Spleen (tissue), 11 donors: ENCODE measurements around the gene MKX. TPM values are rescaled to one million over a fixed set of nuclear protein-coding genes. Genes with fewer than 3 reads are reported as not detected.

ENCODE experiments used
- DNase-seq: peaks from one replicate; pipeline ENCODE4 v3.0.0-alpha.2; 2020
- H3K27ac ChIP-seq, 8 donors: fragments of 200-600 bp; sonication (generic) in 7 of 8; 1 replicate in 4 of 8; 2 replicates in 4 of 8; pipeline versions ENCODE4 v1.5.0 to v1.8.0; 2016 to 2021; ENCODE audit warnings: inconsistent platforms in 4 of 8, mild to moderate bottlenecking in 4 of 8, moderate library complexity in 1 of 8
- H3K27me3 ChIP-seq, 7 donors: fragments of 200-600 bp; sonication (generic) in 6 of 7; replicated peaks in 1 of 7; 1 replicate in 4 of 7; 2 replicates in 3 of 7; pipeline versions ENCODE4 v1.5.0 to v1.8.0; 2016 to 2021; ENCODE audit warnings: inconsistent platforms in 3 of 7, mild to moderate bottlenecking in 1 of 7
- H3K36me3 ChIP-seq, 6 donors: fragments of 200-600 bp; sonication (generic) in 5 of 6; 1 replicate in 4 of 6; 2 replicates in 2 of 6; pipeline versions ENCODE4 v1.5.0 to v1.8.0; 2016 to 2021; ENCODE audit warnings: inconsistent platforms in 2 of 6
- H3K4me1 ChIP-seq, 6 donors: fragments of 200-600 bp; sonication (generic) in 5 of 6; 1 replicate in 3 of 6; 2 replicates in 3 of 6; pipeline versions ENCODE4 v1.5.0 to v1.8.0; 2016 to 2021; ENCODE audit warnings: inconsistent platforms in 3 of 6
- H3K4me3 ChIP-seq, 8 donors: fragments of 200-600 bp; sonication (generic) in 7 of 8; 1 replicate in 4 of 8; 2 replicates in 4 of 8; pipeline versions ENCODE4 v1.5.0 to v1.8.0; 2016 to 2021; ENCODE audit warnings: inconsistent platforms in 4 of 8, mild to moderate bottlenecking in 4 of 8, moderate library complexity in 2 of 8
- H3K9me3 ChIP-seq, 8 donors: fragments of 200-600 bp; sonication (generic) in 7 of 8; 1 replicate in 4 of 8; 2 replicates in 4 of 8; pipeline versions ENCODE4 v1.5.0 to v1.8.0; 2016 to 2021; ENCODE audit warnings: inconsistent platforms in 4 of 8
- POLR2A ChIP-seq, 3 donors: fragments of 450-650 bp; IDR thresholded peaks; one replicate each; pipeline ENCODE4 v1.5.1; 2017; ENCODE audit warnings: antibody characterized with exemption in 3 of 3, mild to moderate bottlenecking in 1 of 3
- POLR2AphosphoS5 ChIP-seq, 3 donors: sonication (generic); formaldehyde crosslinking; IDR thresholded peaks; one replicate each; pipeline ENCODE4 v1.5.1; 2017; ENCODE audit warnings: antibody characterized with exemption in 3 of 3
- WGBS, 5 donors: extraction: QIAGEN DNeasy Blood & Tissue Kit in 3 of 5; methylation state at CpG; one replicate each; pipeline versions ENCODE4 v1.1.5 to v1.1.7; 2013 to 2018; 5-methylcytosine and 5-hydroxymethylcytosine counted together
- intact Hi-C: fragments of 100-400 bp; cut with DNase I; formaldehyde crosslinking; loops from one replicate; pipeline ENCODE4 v1.15.0; 2023; ENCODE audit warnings: low total_unique reads
- polyA plus RNA-seq, 3 donors: library from polyadenylated mRNA; stranded (reverse); fragments of 200-250 nt; gene quantifications; one replicate each; pipeline ENCODE4 v1.2.1, GENCODE V29; 2013
- total RNA-seq, 7 donors: library from RNA; depleted of rRNA in 3 of 7; stranded (reverse); fragments of >200 nt in 3 of 7; fragmentation: NEBNext Ultra II Directional in 4 of 7; extraction: Animal tissue kit (Norgen Biotek cat#: 25700) in 4 of 7; gene quantifications; one replicate each; pipeline versions ENCODE4 v1.1.0 to v1.2.1, GENCODE V29; 2016 to 2021
- TF ChIP-seq, protein P1 (sequence below), 11 experiments: fragments of 200-600 bp in 7 of 11; fragments of 450-650 bp in 4 of 11; sonication (generic) in 4 of 11; IDR thresholded peaks in 8 of 11; conservative IDR thresholded peaks in 3 of 11; 1 replicate in 7 of 11; 2 replicates in 4 of 11; pipeline versions ENCODE4 v1.4.0 to v1.8.0; 2016 to 2021; ENCODE audit warnings: antibody characterized with exemption in 11 of 11, inconsistent platforms in 4 of 11, mild to moderate bottlenecking in 1 of 11
- donor health status: healthy with polysubstance abuse.
- donor health status: DM: no; HTN: no; CAD: no; lungs with moderate emphysema.
- donor health status: DM: no; HTN: no; CAD: no.
- donor health status: Bipolar disorder and iron deficiency.
- donor health status: healthy.
- donor health status: DM: no; HTN: no; CAD: no.
- donor health status: DM: yes; HTN: yes; CAD: no.

MKX gene
- total and polyA plus RNA-seq, 10 donors: 0.07 to 0.34 (median 0.16) TPM; not detected in 3

DNA sequence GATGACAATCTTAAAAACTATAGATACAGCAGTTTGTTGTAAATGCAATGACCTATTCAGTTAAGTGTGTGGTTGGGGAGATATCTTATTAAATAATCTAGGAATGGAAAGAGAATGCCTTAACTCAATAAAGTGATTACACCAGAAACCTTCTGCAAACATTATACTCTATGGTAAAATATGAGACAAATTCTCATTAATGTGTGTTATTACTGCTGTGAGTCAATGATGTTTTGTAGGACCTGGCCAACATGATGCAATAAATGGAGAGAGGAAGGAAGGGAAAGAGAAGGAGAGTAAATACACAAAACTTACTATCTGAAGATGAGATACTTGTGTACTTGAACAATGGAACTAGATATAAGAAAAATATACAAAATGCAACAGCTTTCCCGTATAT, 25.1 kb downstream of the MKX start:
- intact Hi-C loops: no loop called here
- DNase-seq: no peak

DNA sequence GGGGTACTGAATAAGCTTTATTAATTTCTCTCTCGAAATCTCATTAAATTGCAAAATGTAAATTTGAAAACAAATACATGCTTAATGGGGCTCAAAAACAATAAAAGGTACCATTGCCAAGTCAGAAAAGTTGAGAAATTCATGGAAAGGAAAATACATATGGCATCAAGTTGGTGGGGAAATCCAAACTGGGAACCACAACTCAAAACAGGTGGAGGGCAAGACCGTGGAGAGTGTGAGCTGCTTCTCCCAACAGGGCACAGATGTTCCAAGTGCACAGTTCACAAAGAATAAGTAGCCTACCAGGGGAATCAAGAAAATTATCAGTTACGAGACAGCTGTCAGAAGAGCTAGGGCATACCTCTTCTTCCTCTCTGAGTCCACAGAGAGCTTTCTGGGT, 26.6 kb downstream of the MKX start:
- peaks cover 0 to 22% (median 0%) of the 10 kb centered on the region in 7 donors for H3K27me3 ChIP-seq
- 74 to 81% (median 76%) methylated on average over 3 of the region's 3 CpGs for WGBS, 5 donors
- H3K9me3 ChIP-seq: no peaks in the 10 kb centered on the region
- no peak overlapping the region for H3K27ac ChIP-seq
- TF ChIP-seq POLR2A (IDR thresholded peaks at IDR 0.05): no peak
- no peak for TF ChIP-seq POLR2AphosphoS5 (IDR thresholded peaks at IDR 0.05)
- TF ChIP-seq, protein P1, sequence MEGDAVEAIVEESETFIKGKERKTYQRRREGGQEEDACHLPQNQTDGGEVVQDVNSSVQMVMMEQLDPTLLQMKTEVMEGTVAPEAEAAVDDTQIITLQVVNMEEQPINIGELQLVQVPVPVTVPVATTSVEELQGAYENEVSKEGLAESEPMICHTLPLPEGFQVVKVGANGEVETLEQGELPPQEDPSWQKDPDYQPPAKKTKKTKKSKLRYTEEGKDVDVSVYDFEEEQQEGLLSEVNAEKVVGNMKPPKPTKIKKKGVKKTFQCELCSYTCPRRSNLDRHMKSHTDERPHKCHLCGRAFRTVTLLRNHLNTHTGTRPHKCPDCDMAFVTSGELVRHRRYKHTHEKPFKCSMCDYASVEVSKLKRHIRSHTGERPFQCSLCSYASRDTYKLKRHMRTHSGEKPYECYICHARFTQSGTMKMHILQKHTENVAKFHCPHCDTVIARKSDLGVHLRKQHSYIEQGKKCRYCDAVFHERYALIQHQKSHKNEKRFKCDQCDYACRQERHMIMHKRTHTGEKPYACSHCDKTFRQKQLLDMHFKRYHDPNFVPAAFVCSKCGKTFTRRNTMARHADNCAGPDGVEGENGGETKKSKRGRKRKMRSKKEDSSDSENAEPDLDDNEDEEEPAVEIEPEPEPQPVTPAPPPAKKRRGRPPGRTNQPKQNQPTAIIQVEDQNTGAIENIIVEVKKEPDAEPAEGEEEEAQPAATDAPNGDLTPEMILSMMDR (IDR thresholded peaks at IDR 0.05 in 8 of 11, conservative IDR thresholded peaks at IDR 0.05 in 3 of 11): no peak
- no peak for DNase-seq
- no peak overlapping the region for H3K4me3 ChIP-seq
- intact Hi-C loops: no loop called here
- H3K4me1 ChIP-seq: no peaks in the 10 kb centered on the region
- no peaks in the 10 kb centered on the region for H3K36me3 ChIP-seq

More for the DNA sequence above, 25.1 kb downstream of the MKX start:
- H3K36me3 ChIP-seq: no peaks in the 10 kb centered on the region
- peaks cover 0 to 15% (median 0%) of the 10 kb centered on the region in 7 donors for H3K27me3 ChIP-seq
- H3K9me3 ChIP-seq: no peaks in the 10 kb centered on the region
- H3K27ac ChIP-seq: no peak overlapping the region
- H3K4me1 ChIP-seq: no peaks in the 10 kb centered on the region
- 92 to 100% (median 95%) methylated on average over 1 of the region's 1 CpG for WGBS, 5 donors
- TF ChIP-seq, protein P1 (IDR thresholded peaks at IDR 0.05 in 8 of 11, conservative IDR thresholded peaks at IDR 0.05 in 3 of 11): no peak
- TF ChIP-seq POLR2AphosphoS5 (IDR thresholded peaks at IDR 0.05) (no peak), POLR2A (IDR thresholded peaks at IDR 0.05) (no peak)
- H3K4me3 ChIP-seq: no peak overlapping the region

DNA sequence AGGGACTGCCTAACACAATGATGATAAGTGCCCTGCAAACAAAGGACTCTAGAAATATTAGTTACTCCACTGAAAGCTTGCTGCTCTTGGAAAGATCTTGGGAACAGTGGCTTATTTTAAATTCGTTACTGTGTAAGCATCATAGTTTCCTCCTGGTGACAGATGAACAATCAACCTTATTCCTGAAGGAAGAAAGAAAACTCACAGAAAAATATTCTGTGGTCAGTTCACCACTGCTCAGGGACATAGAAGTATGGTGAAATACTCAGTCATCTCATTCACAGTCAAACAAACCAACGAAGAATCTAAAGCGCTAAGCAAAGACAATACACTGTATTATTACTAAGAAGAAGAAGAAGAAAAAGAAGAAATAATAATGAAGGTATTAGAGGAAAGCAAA, 27.8 kb downstream of the MKX start:
- Histone ChIP-seq H3K9me3 (no peaks in the 10 kb centered on the region), H3K4me3 (no peak overlapping the region), H3K27me3 (peaks cover 0 to 22% (median 0%) of the 10 kb centered on the region in 7 donors), H3K4me1 (no peaks in the 10 kb centered on the region), H3K27ac (no peak overlapping the region), H3K36me3 (no peaks in the 10 kb centered on the region)
- no peak for DNase-seq
- intact Hi-C loops: no loop called here
- whole genome bisulfite sequencing, 5 donors: 57 to 87% (median 78%) methylated on average over 3 of the region's 3 CpGs
- TF ChIP-seq, protein P1 (IDR thresholded peaks at IDR 0.05 in 8 of 11, conservative IDR thresholded peaks at IDR 0.05 in 3 of 11): no peak
- TF ChIP-seq POLR2A (IDR thresholded peaks at IDR 0.05) (no peak), POLR2AphosphoS5 (IDR thresholded peaks at IDR 0.05) (no peak)

DNA sequence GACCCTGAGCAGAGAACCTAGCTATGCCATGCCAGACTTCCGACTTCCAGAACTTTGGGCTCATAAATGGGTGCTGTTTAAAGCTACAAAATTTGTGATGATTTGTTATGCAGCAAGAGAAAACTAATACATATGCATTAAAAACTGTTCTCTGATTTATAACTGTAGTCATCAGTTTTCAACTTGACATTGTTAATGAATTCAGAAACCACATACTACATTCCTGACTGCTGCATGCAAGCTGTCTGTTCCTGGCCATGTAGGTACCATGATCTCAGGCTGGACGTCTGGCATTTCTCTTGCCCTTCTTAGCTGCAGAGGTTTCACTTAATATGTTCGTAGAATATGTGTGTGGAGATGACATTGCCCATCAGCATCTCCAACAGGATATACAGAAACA, 28.4 kb downstream of the MKX start:
- no peaks in the 10 kb centered on the region for H3K9me3 ChIP-seq

More for the DNA sequence above, 28.4 kb downstream of the MKX start:
- no peak for DNase-seq
- Histone ChIP-seq H3K4me3 (no peak overlapping the region), H3K36me3 (no peaks in the 10 kb centered on the region), H3K27me3 (peaks cover 0 to 22% (median 0%) of the 10 kb centered on the region in 7 donors), H3K4me1 (no peaks in the 10 kb centered on the region), H3K27ac (no peak overlapping the region)
- TF ChIP-seq POLR2AphosphoS5 (IDR thresholded peaks at IDR 0.05): no peak
- TF ChIP-seq, protein P1 (IDR thresholded peaks at IDR 0.05 in 8 of 11, conservative IDR thresholded peaks at IDR 0.05 in 3 of 11): no peak
- TF ChIP-seq POLR2A (IDR thresholded peaks at IDR 0.05): no peak
- intact Hi-C loops: no loop called here
- 76 to 86% (median 78%) methylated on average over 3 of the region's 3 CpGs for WGBS, 5 donors
